ENCODE measurements around the gene RNF103.

DNA sequence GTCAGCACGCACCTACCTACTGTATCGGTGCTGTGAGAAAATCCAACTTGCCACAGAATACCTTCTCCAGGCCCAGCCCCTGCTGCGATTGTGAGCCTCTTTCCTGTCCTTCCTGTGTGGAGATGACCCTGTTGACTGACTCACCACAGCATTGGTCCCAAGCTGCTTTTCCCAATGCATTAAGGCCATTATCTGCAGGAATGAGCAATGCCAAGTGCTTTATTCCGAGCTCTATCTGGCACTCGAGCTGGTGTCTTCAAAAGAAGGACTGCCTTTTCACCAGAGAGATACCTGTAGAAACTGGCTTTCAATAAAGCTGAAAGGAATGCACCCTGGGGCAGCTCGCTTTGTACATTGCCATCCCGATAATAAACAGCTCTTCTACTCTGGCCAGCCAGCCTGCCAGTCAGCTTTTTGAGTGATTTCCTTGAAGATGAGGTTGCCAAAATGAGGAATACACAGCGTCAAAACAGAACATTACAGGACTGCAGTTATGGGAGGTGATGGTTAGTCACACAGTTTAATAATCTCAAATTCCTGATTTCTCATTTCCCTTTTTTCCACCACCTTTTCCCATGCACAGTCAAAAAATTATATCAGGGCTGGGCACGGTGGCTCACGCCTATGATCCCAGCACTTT, 8.3 kb upstream of the RNF103 start:
- no peak for TF ChIP-seq CTCF (conservative IDR thresholded peaks at IDR 0.05 in 1 of 2, IDR thresholded peaks at IDR 0.05 in 1 of 2; ENCODE audit: low read depth in 1 of 2, low read length in 2 of 2)
- TF ChIP-seq EZH2 (IDR thresholded peaks at IDR 0.05; ENCODE audit: low read length, missing control alignments), result no peak

Measured in fibroblast of lung (primary cell).